Ishikawa (cell line): ENCODE results near the gene DOCK2.

Source experiments
- CEBPB ChIP-seq: IDR thresholded peaks from 2 replicates; pipeline ENCODE4 v1.6.1; 2012
- CREB1 ChIP-seq: IDR thresholded peaks from 2 replicates; pipeline ENCODE4 v1.6.1; 2012; ENCODE audit warnings: low read depth
- EGR1 ChIP-seq: IDR thresholded peaks from 2 replicates; pipeline ENCODE4 v1.6.1; 2012
- EP300 ChIP-seq: IDR thresholded peaks from 2 replicates; pipeline ENCODE4 v1.6.1; 2012; ENCODE audit warnings: borderline replicate concordance
- FOXM1 ChIP-seq: IDR thresholded peaks from 2 replicates; pipeline ENCODE4 v1.6.1; 2012; ENCODE audit warnings: low read depth, borderline replicate concordance
- NFIC ChIP-seq: IDR thresholded peaks from 2 replicates; pipeline ENCODE4 v1.6.1; 2012
- RAD21 ChIP-seq: IDR thresholded peaks from 2 replicates; pipeline ENCODE4 v1.6.1; 2012; ENCODE audit warnings: low read depth
- TAF1 ChIP-seq: IDR thresholded peaks from 2 replicates; pipeline ENCODE4 v1.6.1; 2012; ENCODE audit warnings: low read depth, mild to moderate bottlenecking
- TCF12 ChIP-seq: IDR thresholded peaks from 2 replicates; pipeline ENCODE4 v1.6.1; 2012; ENCODE audit warnings: low read depth
- TEAD4 ChIP-seq: IDR thresholded peaks from 2 replicates; pipeline ENCODE4 v1.6.1; 2012
- YY1 ChIP-seq: IDR thresholded peaks from 2 replicates; pipeline ENCODE4 v1.6.1; 2012; ENCODE audit warnings: low read depth
- ZBTB7A ChIP-seq: IDR thresholded peaks from 2 replicates; pipeline ENCODE4 v1.6.1; 2012; ENCODE audit warnings: low read depth
- TF ChIP-seq, protein P1 (sequence below): IDR thresholded peaks from 2 replicates; pipeline ENCODE4 v1.6.1; 2012; ENCODE audit warnings: low read depth, mild to moderate bottlenecking
- TF ChIP-seq, protein P2 (sequence below): IDR thresholded peaks from 2 replicates; pipeline ENCODE4 v1.6.1; 2012
- TF ChIP-seq, protein P3 (sequence below): IDR thresholded peaks from 2 replicates; pipeline ENCODE4 v1.6.1; 2012

The DOCK2 gene

DNA sequence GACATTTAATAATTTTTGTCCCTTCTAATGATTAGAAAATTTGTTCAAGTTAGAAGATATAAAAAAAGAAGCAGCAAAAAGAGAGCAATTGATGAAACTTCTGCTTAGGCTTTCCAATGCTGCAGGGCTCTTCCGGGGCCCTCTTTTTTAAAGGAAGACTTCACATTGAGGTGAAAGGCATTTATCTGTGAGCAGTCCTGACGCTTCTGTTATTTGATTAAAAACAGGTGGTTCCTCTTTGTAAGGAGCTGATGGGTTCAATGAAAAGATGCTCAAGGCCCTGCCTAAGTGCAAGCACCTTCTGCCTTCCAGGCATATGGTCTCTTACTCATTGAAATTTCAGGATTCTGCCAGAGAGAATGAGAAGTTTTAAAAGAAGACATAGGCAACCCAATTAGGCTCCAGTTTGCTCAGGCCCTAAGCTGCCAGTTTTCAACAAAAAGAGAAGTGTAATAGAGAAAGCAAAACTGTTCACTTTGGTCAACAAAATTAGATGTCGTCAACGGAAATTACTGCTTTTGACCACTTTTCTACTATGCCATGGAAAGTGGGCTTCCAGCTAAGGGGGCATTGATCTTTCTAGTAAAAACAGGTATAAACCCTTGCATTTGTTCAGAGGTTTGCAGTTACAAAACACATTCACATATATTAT is 243.1 kb downstream of the DOCK2 start:
- TF ChIP-seq EGR1 = no peak
- TF ChIP-seq RAD21 = no peak
- TF ChIP-seq, protein P1, sequence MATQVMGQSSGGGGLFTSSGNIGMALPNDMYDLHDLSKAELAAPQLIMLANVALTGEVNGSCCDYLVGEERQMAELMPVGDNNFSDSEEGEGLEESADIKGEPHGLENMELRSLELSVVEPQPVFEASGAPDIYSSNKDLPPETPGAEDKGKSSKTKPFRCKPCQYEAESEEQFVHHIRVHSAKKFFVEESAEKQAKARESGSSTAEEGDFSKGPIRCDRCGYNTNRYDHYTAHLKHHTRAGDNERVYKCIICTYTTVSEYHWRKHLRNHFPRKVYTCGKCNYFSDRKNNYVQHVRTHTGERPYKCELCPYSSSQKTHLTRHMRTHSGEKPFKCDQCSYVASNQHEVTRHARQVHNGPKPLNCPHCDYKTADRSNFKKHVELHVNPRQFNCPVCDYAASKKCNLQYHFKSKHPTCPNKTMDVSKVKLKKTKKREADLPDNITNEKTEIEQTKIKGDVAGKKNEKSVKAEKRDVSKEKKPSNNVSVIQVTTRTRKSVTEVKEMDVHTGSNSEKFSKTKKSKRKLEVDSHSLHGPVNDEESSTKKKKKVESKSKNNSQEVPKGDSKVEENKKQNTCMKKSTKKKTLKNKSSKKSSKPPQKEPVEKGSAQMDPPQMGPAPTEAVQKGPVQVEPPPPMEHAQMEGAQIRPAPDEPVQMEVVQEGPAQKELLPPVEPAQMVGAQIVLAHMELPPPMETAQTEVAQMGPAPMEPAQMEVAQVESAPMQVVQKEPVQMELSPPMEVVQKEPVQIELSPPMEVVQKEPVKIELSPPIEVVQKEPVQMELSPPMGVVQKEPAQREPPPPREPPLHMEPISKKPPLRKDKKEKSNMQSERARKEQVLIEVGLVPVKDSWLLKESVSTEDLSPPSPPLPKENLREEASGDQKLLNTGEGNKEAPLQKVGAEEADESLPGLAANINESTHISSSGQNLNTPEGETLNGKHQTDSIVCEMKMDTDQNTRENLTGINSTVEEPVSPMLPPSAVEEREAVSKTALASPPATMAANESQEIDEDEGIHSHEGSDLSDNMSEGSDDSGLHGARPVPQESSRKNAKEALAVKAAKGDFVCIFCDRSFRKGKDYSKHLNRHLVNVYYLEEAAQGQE = no peak
- no peak for TF ChIP-seq ZBTB7A
- TF ChIP-seq, protein P2, sequence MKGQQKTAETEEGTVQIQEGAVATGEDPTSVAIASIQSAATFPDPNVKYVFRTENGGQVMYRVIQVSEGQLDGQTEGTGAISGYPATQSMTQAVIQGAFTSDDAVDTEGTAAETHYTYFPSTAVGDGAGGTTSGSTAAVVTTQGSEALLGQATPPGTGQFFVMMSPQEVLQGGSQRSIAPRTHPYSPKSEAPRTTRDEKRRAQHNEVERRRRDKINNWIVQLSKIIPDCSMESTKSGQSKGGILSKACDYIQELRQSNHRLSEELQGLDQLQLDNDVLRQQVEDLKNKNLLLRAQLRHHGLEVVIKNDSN = no peak
- no peak for TF ChIP-seq YY1
- no peak for TF ChIP-seq CREB1
- no peak for TF ChIP-seq CEBPB
- no peak for TF ChIP-seq TAF1
- TF ChIP-seq FOXM1 = no peak

DNA sequence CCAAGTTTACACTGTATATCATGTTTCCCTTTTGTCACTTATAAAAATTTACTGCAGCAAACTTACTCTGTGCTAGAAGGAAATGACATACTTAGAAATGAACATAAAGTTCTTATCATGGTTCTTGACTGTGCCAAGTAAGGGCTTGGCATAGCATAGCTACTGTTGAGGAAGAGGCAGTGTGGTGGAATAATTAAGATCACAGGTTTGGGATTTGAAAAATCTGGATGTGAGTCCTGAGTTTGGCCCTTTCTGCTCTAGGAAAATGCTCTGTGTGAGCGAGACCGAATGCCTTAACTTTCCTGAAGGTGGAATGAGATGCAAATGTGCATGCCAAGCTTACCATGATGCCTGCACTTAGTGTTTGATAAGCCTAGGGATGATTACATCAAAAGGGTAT is 243.7 kb downstream of the DOCK2 start:
- TF ChIP-seq EP300 (no peak), TCF12 (no peak), NFIC (no peak), CREB1 (no peak)
- TF ChIP-seq, protein P2 = no peak

DNA sequence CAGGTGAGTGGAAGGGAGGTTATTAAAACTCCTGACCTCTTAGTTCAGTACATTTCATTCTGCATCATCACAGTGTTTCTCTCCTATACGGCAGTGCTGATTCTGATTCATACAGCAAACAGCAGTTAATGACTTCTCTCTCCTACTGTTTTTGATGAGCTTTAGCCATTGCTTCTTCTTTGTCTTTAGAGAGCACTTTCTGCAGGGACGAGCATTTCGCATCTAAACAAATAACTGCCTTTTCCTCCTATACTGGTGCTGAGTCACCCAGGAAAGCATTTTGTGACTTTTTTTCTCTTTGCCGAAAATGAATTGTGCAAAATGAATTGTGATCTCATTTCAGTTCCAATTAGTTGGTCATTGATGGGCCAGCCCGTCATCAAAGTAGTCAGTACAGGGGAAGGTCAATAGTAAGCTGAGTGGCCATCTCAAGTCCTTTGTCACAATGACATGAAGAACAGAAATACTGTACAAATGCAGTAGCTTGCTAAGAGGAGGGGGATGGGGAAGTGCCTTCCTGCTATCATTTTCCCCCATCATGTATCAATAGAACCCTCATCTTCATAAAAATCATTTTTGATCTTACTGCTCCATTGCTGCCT is 244.7 kb downstream of the DOCK2 start:
- TF ChIP-seq TCF12 (no peak), EGR1 (no peak), NFIC (no peak), TAF1 (no peak), FOXM1 (no peak), ZBTB7A (no peak), CREB1 (no peak)

DNA sequence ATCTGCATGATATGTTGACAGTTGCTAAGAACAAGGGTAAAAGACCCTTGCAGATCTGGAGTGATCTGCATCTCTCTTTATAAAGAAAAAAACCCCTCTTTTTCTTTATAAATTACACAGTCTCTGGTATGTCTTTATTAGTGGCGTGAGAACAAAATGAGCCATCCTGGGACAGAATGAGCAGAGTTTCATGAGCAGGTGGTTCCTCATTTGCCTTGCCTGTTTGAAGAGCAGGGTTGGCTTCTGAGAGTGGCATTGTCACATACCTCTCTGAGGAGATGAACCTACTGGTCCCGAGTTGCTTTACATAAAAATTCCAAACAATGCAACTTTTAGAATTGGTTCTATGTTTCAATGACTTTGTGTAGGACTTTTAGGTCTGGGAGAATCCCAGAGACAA is 249.0 kb downstream of the DOCK2 start:
- TF ChIP-seq CEBPB (no peak), TCF12 (no peak)
- TF ChIP-seq, protein P1 = no peak

DNA sequence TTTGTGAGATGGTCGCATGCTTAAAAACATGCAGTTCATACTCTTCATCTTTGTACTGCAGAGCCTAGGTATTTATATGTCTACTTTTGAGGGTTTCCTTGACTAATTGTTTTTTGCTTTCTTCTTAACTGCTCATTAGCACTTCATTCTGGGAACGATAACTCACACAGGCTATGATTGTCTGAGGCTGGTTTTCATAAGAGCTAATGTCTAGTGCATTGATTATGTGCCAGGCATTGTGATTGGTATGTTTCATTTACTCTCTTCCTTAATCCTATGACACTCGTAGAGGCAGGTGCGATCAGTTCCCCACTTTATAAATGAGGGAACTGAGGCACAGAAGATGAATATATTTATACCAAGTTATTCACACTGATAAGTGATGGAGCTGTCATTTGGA is 249.6 kb downstream of the DOCK2 start:
- TF ChIP-seq CREB1 (no peak), EGR1 (no peak), RAD21 (no peak), EP300 (no peak), TCF12 (no peak), FOXM1 (no peak)
- TF ChIP-seq, protein P2 = no peak
- TF ChIP-seq, protein P3, sequence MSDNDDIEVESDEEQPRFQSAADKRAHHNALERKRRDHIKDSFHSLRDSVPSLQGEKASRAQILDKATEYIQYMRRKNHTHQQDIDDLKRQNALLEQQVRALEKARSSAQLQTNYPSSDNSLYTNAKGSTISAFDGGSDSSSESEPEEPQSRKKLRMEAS = no peak

DNA sequence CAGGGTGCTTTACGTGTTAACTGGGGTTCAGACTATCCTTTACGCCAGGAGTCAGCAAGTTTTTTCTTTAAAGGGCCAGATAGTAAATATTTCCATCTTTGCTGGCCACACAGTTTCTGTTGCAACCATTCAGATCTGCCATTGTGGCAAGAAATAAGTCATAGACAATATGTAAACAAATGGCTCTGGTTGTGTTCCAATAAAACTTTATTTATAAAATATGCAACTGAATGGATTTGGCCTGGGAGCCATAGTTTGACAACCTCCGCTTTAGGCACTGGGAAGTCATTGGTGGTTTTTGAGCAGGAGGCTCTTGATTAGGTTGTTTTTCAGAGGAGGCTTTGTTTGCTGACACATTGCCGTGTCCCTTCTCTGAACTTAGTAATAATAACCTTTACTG is 252.5 kb downstream of the DOCK2 start:
- TF ChIP-seq NFIC (no peak), EGR1 (no peak), FOXM1 (no peak), YY1 (no peak), EP300 (no peak), TCF12 (no peak), CREB1 (no peak), TEAD4 (no peak), ZBTB7A (no peak)
- TF ChIP-seq, protein P1 = no peak
- TF ChIP-seq, protein P3 = no peak
- TF ChIP-seq, protein P2 = no peak
